Liver (tissue), 9 donors: ENCODE data around the gene RAD51. TPM values are rescaled to one million over a fixed set of nuclear protein-coding genes. Genes with fewer than 3 reads are reported as not detected.
A peak's percentile ranks its signal among the peaks of the same experiment; 100 is the strongest.

Source experiments
- DNase-seq: peaks from one replicate; pipeline ENCODE4 v3.0.0-alpha.2; 2017; ENCODE audit warnings: low spot score
- H3K27ac ChIP-seq, 2 donors: one replicate each; pipeline ENCODE4 v1.7.0; 2013; ENCODE audit warnings: inconsistent platforms in 2 of 2, low read length in 2 of 2, control low read depth in 1 of 2, low read depth in 1 of 2, mild to moderate bottlenecking in 1 of 2
- H3K27me3 ChIP-seq, 4 donors: one replicate each; pipeline versions ENCODE4 v1.6.1 to v1.7.0; 2013; ENCODE audit warnings: low read length in 3 of 4, inconsistent platforms in 1 of 4, mild to moderate bottlenecking in 1 of 4, moderate library complexity in 1 of 4; ENCODE audit not compliant: control insufficient read depth in 4 of 4, insufficient read depth in 4 of 4
- H3K36me3 ChIP-seq, 4 donors: one replicate each; pipeline versions ENCODE4 v1.6.1 to v1.7.0; 2013; ENCODE audit warnings: low read length in 3 of 4, mild to moderate bottlenecking in 3 of 4, low read depth in 1 of 4, moderate library complexity in 1 of 4; ENCODE audit not compliant: control insufficient read depth in 4 of 4, insufficient read depth in 3 of 4
- H3K4me1 ChIP-seq, 4 donors: one replicate each; pipeline versions ENCODE4 v1.6.1 to v1.7.0; 2013; ENCODE audit warnings: low read length in 3 of 4, mild to moderate bottlenecking in 3 of 4, moderate library complexity in 1 of 4; ENCODE audit not compliant: control insufficient read depth in 4 of 4, insufficient read depth in 4 of 4
- H3K4me3 ChIP-seq, 3 donors: one replicate each; pipeline versions ENCODE4 v1.6.1 to v1.7.0; 2013; ENCODE audit warnings: low read length in 3 of 3, control low read depth in 1 of 3, low read depth in 1 of 3, mild to moderate bottlenecking in 1 of 3
- H3K9ac ChIP-seq, 2 donors: one replicate each; pipeline ENCODE4 v1.7.0; 2013; ENCODE audit warnings: low read length in 2 of 2, mild to moderate bottlenecking in 2 of 2, moderate library complexity in 2 of 2, control low read depth in 1 of 2, low read depth in 1 of 2
- H3K9me3 ChIP-seq, 4 donors: one replicate each; pipeline versions ENCODE4 v1.6.1 to v1.7.0; 2013; ENCODE audit warnings: low read length in 3 of 4; ENCODE audit not compliant: control insufficient read depth in 4 of 4
- ATF3 ChIP-seq: IDR thresholded peaks from 2 replicates; pipeline ENCODE4 v1.6.1; 2016; ENCODE audit warnings: antibody characterized with exemption
- EGR1 ChIP-seq, 2 donors: IDR thresholded peaks; 2 replicates each; pipeline ENCODE4 v1.6.1; 2016 to 2018; ENCODE audit warnings: antibody characterized with exemption in 2 of 2, low read depth in 2 of 2
- FOXA1 ChIP-seq: IDR thresholded peaks from 2 replicates; pipeline ENCODE4 v1.6.1; 2016; ENCODE audit warnings: antibody characterized with exemption
- FOXA2 ChIP-seq: IDR thresholded peaks from 2 replicates; pipeline ENCODE4 v1.6.1; 2016; ENCODE audit warnings: antibody characterized with exemption
- GABPA ChIP-seq, 2 donors: IDR thresholded peaks in 1 of 2; conservative IDR thresholded peaks in 1 of 2; 2 replicates each; pipeline ENCODE4 v1.6.1; 2016; ENCODE audit warnings: antibody characterized with exemption in 2 of 2, mild to moderate bottlenecking in 1 of 2, moderate library complexity in 1 of 2
- HNF4A ChIP-seq, 2 donors: conservative IDR thresholded peaks; 2 replicates each; pipeline ENCODE4 v1.6.1; 2016; ENCODE audit warnings: antibody characterized with exemption in 2 of 2, mild to moderate bottlenecking in 2 of 2
- NR2F2 ChIP-seq: IDR thresholded peaks from 2 replicates; pipeline ENCODE4 v1.6.1; 2016; ENCODE audit warnings: antibody characterized with exemption
- RXRA ChIP-seq, 2 donors: IDR thresholded peaks; 2 replicates each; pipeline ENCODE4 v1.6.1; 2017 to 2018; ENCODE audit warnings: antibody characterized with exemption in 2 of 2, mild to moderate bottlenecking in 1 of 2
- SP1 ChIP-seq: IDR thresholded peaks from 2 replicates; pipeline ENCODE4 v1.6.1; 2018; ENCODE audit warnings: antibody characterized with exemption, mild to moderate bottlenecking
- TAF1 ChIP-seq: conservative IDR thresholded peaks from 2 replicates; pipeline ENCODE4 v1.6.1; 2016; ENCODE audit warnings: antibody characterized with exemption, mild to moderate bottlenecking
- whole genome bisulfite sequencing: extraction: QIAGEN DNeasy Blood & Tissue Kit; methylation state at CpG from one replicate; pipeline ENCODE4 v1.1.7; 2013; 5-methylcytosine and 5-hydroxymethylcytosine counted together
- polyA plus RNA-seq, 2 donors: library from polyadenylated mRNA; stranded (reverse) in 1 of 2; unstranded in 1 of 2; fragments of 200-250 nt in 1 of 2; fragments of >200 nt in 1 of 2; fragmentation: Nextera tagmentation in 1 of 2; extraction: Ambion mirVana in 1 of 2; gene quantifications; one replicate each; pipeline versions ENCODE4 v1.2.1 to v1.2.3, GENCODE V29; 2013 to 2015
- total RNA-seq, 2 donors: library from RNA; depleted of rRNA; stranded (reverse); fragments of >200 nt; gene quantifications; one replicate each; pipeline ENCODE4 v1.2.3, GENCODE V29; 2014
- TF ChIP-seq, protein P1 (sequence below): IDR thresholded peaks from 2 replicates; pipeline ENCODE4 v1.6.1; 2016; ENCODE audit warnings: antibody characterized with exemption, mild to moderate bottlenecking
- donor health status: healthy.
- donor health status: healthy.
- donor health status: healthy.
- donor health status: healthy.
- donor health status: healthy.

RAD51 gene
- total and polyA plus RNA-seq, 4 donors: 0.25 to 11.3 (median 0.69) TPM

DNA sequence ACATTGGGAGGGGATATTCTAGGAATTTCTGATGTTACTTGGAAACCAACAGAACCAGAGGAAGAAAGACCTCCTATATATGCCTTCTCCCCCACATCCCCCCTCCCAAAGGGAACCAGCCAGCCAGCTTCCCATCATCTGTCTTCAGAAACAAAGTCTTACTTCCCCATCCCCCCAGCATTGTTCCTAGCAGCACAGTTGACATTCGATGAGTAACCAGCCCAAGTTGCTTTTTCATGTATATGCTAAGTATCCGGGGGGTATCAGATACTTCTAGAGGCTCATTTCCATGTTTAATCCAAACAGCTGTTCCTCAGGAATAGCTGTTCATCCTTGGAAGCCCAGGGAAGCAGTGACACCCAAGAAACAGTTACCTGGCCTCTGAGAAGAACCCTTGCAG is 44.1 kb downstream of the RAD51 start:
- TF ChIP-seq, protein P1, sequence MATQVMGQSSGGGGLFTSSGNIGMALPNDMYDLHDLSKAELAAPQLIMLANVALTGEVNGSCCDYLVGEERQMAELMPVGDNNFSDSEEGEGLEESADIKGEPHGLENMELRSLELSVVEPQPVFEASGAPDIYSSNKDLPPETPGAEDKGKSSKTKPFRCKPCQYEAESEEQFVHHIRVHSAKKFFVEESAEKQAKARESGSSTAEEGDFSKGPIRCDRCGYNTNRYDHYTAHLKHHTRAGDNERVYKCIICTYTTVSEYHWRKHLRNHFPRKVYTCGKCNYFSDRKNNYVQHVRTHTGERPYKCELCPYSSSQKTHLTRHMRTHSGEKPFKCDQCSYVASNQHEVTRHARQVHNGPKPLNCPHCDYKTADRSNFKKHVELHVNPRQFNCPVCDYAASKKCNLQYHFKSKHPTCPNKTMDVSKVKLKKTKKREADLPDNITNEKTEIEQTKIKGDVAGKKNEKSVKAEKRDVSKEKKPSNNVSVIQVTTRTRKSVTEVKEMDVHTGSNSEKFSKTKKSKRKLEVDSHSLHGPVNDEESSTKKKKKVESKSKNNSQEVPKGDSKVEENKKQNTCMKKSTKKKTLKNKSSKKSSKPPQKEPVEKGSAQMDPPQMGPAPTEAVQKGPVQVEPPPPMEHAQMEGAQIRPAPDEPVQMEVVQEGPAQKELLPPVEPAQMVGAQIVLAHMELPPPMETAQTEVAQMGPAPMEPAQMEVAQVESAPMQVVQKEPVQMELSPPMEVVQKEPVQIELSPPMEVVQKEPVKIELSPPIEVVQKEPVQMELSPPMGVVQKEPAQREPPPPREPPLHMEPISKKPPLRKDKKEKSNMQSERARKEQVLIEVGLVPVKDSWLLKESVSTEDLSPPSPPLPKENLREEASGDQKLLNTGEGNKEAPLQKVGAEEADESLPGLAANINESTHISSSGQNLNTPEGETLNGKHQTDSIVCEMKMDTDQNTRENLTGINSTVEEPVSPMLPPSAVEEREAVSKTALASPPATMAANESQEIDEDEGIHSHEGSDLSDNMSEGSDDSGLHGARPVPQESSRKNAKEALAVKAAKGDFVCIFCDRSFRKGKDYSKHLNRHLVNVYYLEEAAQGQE: no peak
- TF ChIP-seq GABPA (IDR thresholded peaks at IDR 0.05 in 1 of 2, conservative IDR thresholded peaks at IDR 0.05 in 1 of 2): no peak
- TF ChIP-seq NR2F2: no peak
- no peak for TF ChIP-seq TAF1
- WGBS: 83% methylated on average over 2 of the region's 2 CpGs
- no peak for DNase-seq
- Histone ChIP-seq H3K36me3 (peaks cover 5 to 69% (median 54%) of the 10 kb centered on the region in 4 donors), H3K27ac (no peak overlapping the region), H3K9ac (no peak overlapping the region), H3K27me3 (no peaks in the 10 kb centered on the region), H3K4me1 (peaks cover 4 to 7% (median 7%) of the 10 kb centered on the region in 4 donors), H3K4me3 (no peak overlapping the region), H3K9me3 (no peaks in the 10 kb centered on the region)

DNA sequence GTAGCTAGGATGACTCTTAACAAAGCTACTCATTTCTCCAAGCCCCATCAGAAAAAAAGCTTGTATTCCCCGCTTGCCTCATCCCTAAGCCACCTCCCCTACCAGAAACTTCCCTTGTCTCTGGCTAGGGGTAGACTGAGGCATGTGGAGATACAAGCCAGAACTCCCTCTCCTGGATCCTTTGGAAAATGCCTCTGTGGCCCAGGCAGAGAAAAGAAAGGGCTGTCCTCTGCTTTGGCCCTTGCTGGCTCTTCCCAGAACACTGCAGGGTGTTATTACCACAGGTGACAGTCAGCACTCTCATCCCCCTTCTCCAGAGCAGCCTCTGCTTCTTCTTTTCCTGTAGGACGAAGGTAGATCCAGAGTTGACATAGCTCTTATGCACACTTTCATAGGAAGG is 44.9 kb downstream of the RAD51 start:
- Histone ChIP-seq H3K4me1 (peaks cover 6 to 14% (median 11%) of the 10 kb centered on the region in 4 donors), H3K27me3 (no peaks in the 10 kb centered on the region), H3K27ac (no peak overlapping the region), H3K9me3 (no peaks in the 10 kb centered on the region), H3K4me3 (no peak overlapping the region), H3K36me3 (peaks cover 5 to 67% (median 55%) of the 10 kb centered on the region in 4 donors), H3K9ac (no peak overlapping the region)
- TF ChIP-seq FOXA2 (no peak), SP1 (no peak), FOXA1 (no peak), ATF3 (no peak), NR2F2 (no peak), EGR1 (IDR thresholded peaks at IDR 0.05; ENCODE audit: low read depth in 2 of 2) (no peak)
- no peak for DNase-seq
- WGBS: 99% methylated on average over 2 of the region's 2 CpGs

- TF ChIP-seq HNF4A (conservative IDR thresholded peaks at IDR 0.05): peak; percentile 65 to 78
- no peak for TF ChIP-seq NR2F2
- peak in 1 of 2 donors; percentile 61 for TF ChIP-seq RXRA (IDR thresholded peaks at IDR 0.05)
- Histone ChIP-seq H3K36me3 (peaks cover 3 to 59% (median 32%) of the 10 kb centered on the region in 4 donors), H3K9me3 (no peaks in the 10 kb centered on the region), H3K27me3 (no peaks in the 10 kb centered on the region), H3K27ac (peak overlapping the region; percentile 42 to 43), H3K9ac (no peak overlapping the region), H3K4me1 (peaks cover 6 to 16% (median 12%) of the 10 kb centered on the region in 4 donors), H3K4me3 (no peak overlapping the region)
- no peak for DNase-seq
- 50% methylated on average over 2 of the region's 2 CpGs for WGBS
These were observed 48.5 kb downstream of the RAD51 start for GRCh38 chr15:40743485-40743901.
